Measurements from ENCODE around the gene RAB3GAP2. TPM values are rescaled to one million over a fixed set of nuclear protein-coding genes. Genes with fewer than 3 reads are reported as not detected.

The RAB3GAP2 gene
- total RNA-seq, 4 donors from 2014 or later, result 16.5 to 24.2 (median 18.0) TPM

- Histone ChIP-seq H3K36me3 (peaks cover 0 to 56% of the 10 kb centered on the region in 2 donors), H3K4me1 (no peaks in the 10 kb centered on the region), H3K27ac (no peak overlapping the region), H3K27me3 (no peaks in the 10 kb centered on the region), H3K9me3 (no peaks in the 10 kb centered on the region), H3K4me3 (no peak overlapping the region)
- TF ChIP-seq CTCF (IDR thresholded peaks at IDR 0.05 in 4 of 5, conservative IDR thresholded peaks at IDR 0.05 in 1 of 5) (no peak), POLR2A (IDR thresholded peaks at IDR 0.05) (no peak)
- ATAC-seq (no peak), DNase-seq (no peak)
- in situ Hi-C loops (cut with MboI; ENCODE audit: low sequenced_read_pairs in 4 of 4) (no loop called here), intact Hi-C loops (cut with DNase I; ENCODE audit: low total_unique reads) (no loop called here)
Observed at GRCh38 chr1:220198186-220199005, 73.9 kb downstream of the RAB3GAP2 start.

DNA sequence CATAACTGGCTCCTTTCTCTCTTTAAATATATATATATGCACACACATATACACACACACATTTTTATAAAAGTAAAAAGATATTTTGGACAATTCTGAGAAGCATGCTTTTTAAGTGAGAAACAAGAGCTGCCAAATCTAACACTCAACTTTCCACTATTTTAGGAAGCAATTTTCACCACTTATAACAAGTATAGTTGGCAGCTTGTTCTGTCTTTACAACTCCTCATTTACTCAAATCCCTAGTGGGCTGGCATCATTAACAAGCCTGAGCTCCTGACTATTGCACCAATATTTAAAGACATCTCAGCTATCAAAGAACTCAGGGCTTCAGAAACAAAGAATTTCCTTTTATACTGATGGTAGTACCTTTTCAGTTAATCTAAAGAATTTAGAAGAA is 76.6 kb downstream of the RAB3GAP2 start:
- H3K4me1 ChIP-seq, result no peaks in the 10 kb centered on the region
- no peak overlapping the region for H3K4me3 ChIP-seq
- peaks cover 0 to 50% of the 10 kb centered on the region in 2 donors for H3K36me3 ChIP-seq
- TF ChIP-seq POLR2A (IDR thresholded peaks at IDR 0.05), result no peak
- no peak for TF ChIP-seq CTCF (IDR thresholded peaks at IDR 0.05 in 4 of 5, conservative IDR thresholded peaks at IDR 0.05 in 1 of 5)
- DNase-seq (no peak), ATAC-seq (no peak)
- H3K27ac ChIP-seq, result no peak overlapping the region
- intact Hi-C loops (cut with DNase I; ENCODE audit: low total_unique reads) (no loop called here), in situ Hi-C loops (cut with MboI; ENCODE audit: low sequenced_read_pairs in 4 of 4) (no loop called here)
- H3K9me3 ChIP-seq, result no peaks in the 10 kb centered on the region
- H3K27me3 ChIP-seq, result no peaks in the 10 kb centered on the region

GRCh38 chr1:220189750-220190347 is 82.4 kb downstream of the RAB3GAP2 start:
- Histone ChIP-seq H3K4me3 (no peak overlapping the region), H3K27ac (no peak overlapping the region), H3K4me1 (no peaks in the 10 kb centered on the region), H3K9me3 (no peaks in the 10 kb centered on the region), H3K36me3 (peaks cover 0 to 53% of the 10 kb centered on the region in 2 donors), H3K27me3 (no peaks in the 10 kb centered on the region)
- in situ Hi-C loops (cut with MboI; ENCODE audit: low sequenced_read_pairs in 4 of 4) (no loop called here), intact Hi-C loops (cut with DNase I; ENCODE audit: low total_unique reads) (no loop called here)
- DNase-seq (no peak), ATAC-seq (no peak)
- TF ChIP-seq CTCF (IDR thresholded peaks at IDR 0.05 in 4 of 5, conservative IDR thresholded peaks at IDR 0.05 in 1 of 5), result peak in 3 of 5 experiments; percentile 17 to 37 (median 21)
- TF ChIP-seq POLR2A (IDR thresholded peaks at IDR 0.05), result no peak

GRCh38 chr1:220188538-220188937 is 83.7 kb downstream of the RAB3GAP2 start:
- Histone ChIP-seq H3K9me3 (no peaks in the 10 kb centered on the region), H3K4me3 (no peak overlapping the region), H3K27me3 (no peaks in the 10 kb centered on the region), H3K36me3 (peaks cover 0 to 42% of the 10 kb centered on the region in 2 donors), H3K4me1 (no peaks in the 10 kb centered on the region), H3K27ac (no peak overlapping the region)
- in situ Hi-C loops (cut with MboI; ENCODE audit: low sequenced_read_pairs in 4 of 4) (no loop called here), intact Hi-C loops (cut with DNase I; ENCODE audit: low total_unique reads) (no loop called here)
- ATAC-seq, result no peak
- DNase-seq, result no peak
- TF ChIP-seq CTCF (IDR thresholded peaks at IDR 0.05 in 4 of 5, conservative IDR thresholded peaks at IDR 0.05 in 1 of 5) (no peak), POLR2A (IDR thresholded peaks at IDR 0.05) (no peak)
